ENCODE data around the gene NELFA.

The NELFA gene

DNA sequence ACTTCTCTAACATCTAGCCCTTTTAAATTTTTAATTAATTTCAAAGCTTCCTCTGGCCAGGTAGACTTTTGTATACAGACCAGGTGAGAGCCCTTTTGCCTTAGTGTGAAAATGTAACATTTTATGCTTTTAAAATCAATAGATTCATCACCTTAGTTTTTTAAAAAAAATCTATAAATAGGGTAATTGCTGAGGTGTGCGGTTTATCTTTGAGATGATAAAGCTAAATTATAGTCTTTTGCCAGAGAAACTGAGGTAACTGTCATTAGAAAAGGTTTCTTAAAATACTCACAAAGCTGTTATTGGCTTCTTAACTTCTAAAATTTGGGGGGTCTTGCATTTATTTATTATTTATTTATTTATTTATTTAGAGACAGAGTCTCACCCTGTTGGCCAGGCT lies 62.9 kb downstream of the NELFA start:
- TF ChIP-seq, protein P1, sequence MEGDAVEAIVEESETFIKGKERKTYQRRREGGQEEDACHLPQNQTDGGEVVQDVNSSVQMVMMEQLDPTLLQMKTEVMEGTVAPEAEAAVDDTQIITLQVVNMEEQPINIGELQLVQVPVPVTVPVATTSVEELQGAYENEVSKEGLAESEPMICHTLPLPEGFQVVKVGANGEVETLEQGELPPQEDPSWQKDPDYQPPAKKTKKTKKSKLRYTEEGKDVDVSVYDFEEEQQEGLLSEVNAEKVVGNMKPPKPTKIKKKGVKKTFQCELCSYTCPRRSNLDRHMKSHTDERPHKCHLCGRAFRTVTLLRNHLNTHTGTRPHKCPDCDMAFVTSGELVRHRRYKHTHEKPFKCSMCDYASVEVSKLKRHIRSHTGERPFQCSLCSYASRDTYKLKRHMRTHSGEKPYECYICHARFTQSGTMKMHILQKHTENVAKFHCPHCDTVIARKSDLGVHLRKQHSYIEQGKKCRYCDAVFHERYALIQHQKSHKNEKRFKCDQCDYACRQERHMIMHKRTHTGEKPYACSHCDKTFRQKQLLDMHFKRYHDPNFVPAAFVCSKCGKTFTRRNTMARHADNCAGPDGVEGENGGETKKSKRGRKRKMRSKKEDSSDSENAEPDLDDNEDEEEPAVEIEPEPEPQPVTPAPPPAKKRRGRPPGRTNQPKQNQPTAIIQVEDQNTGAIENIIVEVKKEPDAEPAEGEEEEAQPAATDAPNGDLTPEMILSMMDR (IDR thresholded peaks at IDR 0.05; ENCODE audit: low read depth, low read length, missing control alignments): no peak

DNA sequence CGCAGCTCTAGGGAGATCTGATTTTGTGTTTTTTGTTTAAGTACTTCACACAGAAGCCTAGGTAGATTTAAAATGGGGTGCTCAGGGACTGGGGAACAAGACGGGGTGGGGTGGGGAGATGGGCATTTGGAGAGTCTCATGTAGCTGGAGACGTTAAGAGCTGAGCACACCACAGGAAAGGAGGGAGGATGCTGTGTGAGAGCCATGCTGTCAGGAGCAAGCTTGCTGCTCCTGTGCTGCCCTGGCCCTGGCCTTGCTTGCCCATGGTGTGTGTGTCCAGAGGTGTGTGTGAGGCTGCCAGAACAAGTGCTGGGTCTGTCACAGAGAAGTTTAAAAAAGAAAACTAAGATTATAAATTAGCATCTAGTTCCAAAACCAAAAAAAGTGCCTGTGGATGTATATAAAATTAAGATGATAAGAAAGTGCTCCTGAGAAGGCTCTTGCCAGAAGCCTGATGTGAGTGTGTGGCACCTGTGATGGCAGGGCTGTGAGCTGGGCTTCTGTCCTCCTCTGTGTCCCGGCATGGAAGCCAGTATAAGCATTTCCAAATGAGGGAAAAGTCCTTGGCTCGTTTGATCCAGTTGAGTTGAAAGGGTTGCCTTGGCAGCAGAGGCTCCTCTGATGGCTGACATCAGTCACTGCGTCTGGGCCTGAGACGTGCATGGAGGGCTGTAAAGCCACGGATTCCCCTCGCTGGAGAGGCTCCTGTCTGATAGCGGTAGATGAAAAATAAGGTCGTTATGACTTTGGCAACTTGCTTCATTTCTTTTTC lies 63.5 kb downstream of the NELFA start:
- no peak overlapping the region for H3K4me3 ChIP-seq (ENCODE audit: low read depth, low read length)
- TF ChIP-seq, protein P1 (IDR thresholded peaks at IDR 0.05; ENCODE audit: low read depth, low read length, missing control alignments): no peak
- DNase-seq (ENCODE audit: low read depth): no peak

More for the DNA sequence above, 62.9 kb downstream of the NELFA start:
- no peak overlapping the region for H3K4me3 ChIP-seq (ENCODE audit: low read depth, low read length)
- DNase-seq (ENCODE audit: low read depth): no peak

DNA sequence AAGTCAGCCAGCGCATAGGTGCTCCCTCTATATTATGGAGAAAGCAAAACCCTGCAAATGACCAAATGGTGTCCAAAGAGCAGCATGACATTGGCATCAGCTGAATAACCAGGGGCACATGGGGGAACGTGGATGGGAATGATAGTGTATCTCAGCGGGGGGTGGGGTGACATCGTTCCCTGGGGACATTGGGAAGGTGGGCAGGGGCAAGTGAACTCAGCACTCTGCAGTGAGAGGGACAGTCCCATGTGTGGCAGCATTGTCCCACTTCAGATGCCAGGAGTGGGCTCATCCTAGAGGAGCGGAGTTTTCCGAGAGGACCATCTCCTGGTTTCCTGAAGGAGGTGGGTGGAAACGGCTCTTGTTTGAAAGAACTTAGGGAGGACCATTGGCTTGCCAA lies 64.8 kb downstream of the NELFA start:
- no peak overlapping the region for H3K4me3 ChIP-seq (ENCODE audit: low read depth, low read length)
- no peak for DNase-seq (ENCODE audit: low read depth)
- TF ChIP-seq, protein P1 (IDR thresholded peaks at IDR 0.05; ENCODE audit: low read depth, low read length, missing control alignments): no peak

DNA sequence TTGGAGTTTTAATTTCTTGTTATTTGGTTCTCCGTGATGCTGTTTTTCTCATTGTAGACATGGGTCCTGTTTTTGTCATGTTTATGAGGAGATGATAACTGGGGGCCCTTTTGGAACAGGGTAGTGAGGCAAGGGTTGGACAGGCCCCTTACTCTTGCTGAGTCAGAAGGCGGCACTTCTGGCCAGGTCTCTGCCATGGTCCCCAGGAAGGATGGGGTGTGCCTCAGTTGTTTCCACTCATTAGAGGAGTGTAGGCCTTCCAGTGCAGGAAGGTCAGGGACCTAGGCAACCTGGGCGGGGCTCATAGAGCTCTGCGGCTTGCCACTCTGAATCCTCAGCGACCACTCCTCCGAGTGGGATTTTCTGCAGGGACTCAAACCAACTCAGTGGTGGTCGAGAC lies 68.2 kb downstream of the NELFA start:
- DNase-seq (ENCODE audit: low read depth): no peak
- H3K4me3 ChIP-seq (ENCODE audit: low read depth, low read length): no peak overlapping the region
- TF ChIP-seq, protein P1 (IDR thresholded peaks at IDR 0.05; ENCODE audit: low read depth, low read length, missing control alignments): no peak

DNA sequence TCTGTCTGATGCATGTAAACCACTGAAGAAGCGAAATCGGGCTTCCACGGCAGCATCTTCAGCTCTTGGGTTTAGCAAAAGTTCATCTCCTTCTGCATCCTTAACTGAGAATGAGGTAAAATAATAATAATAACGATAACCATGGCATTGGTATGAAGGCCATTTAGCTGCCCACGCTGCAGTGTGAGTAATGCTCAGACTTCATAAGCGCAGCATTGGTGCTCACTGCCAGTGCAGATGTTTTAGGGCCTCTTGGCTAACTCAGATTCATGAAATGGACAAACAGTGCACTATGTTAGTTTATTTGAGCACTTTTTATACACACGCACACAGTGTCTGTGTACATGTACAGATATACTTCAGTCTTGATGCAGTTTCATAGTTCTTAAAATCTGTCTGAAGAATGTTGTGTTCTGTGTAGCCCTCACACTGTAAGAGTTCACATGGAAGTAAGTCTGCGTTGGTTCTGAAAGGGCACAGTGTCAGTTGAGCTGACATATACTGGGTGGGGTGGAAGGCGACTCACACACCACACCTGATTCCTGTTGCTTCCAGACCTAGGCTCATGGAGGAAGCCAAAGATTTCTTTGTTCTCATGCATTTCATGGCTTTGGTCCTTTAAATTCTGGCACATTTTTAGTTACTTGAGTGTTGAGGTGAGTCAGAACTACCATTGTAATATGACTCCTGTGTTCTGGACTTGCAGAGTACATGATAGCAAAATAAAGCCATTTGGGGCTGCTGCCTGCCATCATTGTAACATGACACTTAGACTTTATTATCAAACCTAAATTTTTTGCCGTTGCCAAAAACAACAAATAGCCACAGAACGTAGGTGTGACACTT lies 68.9 kb downstream of the NELFA start:
- no peak for DNase-seq (ENCODE audit: low read depth)
- TF ChIP-seq, protein P1 (IDR thresholded peaks at IDR 0.05; ENCODE audit: low read depth, low read length, missing control alignments): no peak
- H3K4me3 ChIP-seq (ENCODE audit: low read depth, low read length): no peak overlapping the region

DNA sequence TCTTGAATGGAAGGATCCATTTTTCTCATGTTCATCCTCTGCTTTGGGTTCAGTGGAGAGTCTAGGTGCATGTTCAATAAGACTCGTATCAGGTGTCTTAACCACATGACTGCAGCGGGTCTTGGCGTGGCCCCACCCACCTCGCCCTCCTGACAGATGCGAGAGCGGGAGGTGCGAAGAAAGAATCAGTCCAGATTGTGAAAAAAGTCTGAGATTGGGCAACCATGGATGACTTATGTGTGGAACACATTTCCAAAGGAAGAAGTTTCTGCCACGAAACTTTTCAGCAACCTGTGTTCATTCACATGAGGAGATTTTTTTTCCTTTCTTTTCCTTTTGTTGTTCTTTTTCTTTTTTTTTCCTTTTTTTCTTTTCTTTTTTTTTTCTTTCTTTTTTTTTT lies 70.7 kb downstream of the NELFA start:
- DNase-seq (ENCODE audit: low read depth): no peak
- TF ChIP-seq, protein P1 (IDR thresholded peaks at IDR 0.05; ENCODE audit: low read depth, low read length, missing control alignments): no peak
- no peak overlapping the region for H3K4me3 ChIP-seq (ENCODE audit: low read depth, low read length)

Measured in GM12864 (cell line).